Measurements from ENCODE around the gene IARS1. TPM values are rescaled to one million over a fixed set of nuclear protein-coding genes. Genes with fewer than 3 reads are reported as not detected.

Gene IARS1
- total RNA-seq, 1 donor from 2014 or later = 169 TPM

GRCh38 chr9:92308893-92309292, 15.4 kb upstream of the IARS1 start:
- DNase-seq (ENCODE audit: low read depth, low spot score) = no peak
- no peak overlapping the region for H3K27ac Mint-ChIP-seq (ENCODE audit: unreplicated experiment)
- H3K27me3 Mint-ChIP-seq (ENCODE audit: low read depth) = no peaks in the 10 kb centered on the region
- TF ChIP-seq CTCF (conservative IDR thresholded peaks at IDR 0.05) = no peak
- no peaks in the 10 kb centered on the region for H3K9me3 Mint-ChIP-seq
- peaks cover 14% of the 10 kb centered on the region for H3K36me3 Mint-ChIP-seq (ENCODE audit: low read depth)
- no peak overlapping the region for H3K4me3 Mint-ChIP-seq
- H3K4me1 Mint-ChIP-seq = no peaks in the 10 kb centered on the region

GRCh38 chr9:92300936-92301335, 7.4 kb upstream of the IARS1 start:
- H3K27me3 Mint-ChIP-seq (ENCODE audit: low read depth) = no peaks in the 10 kb centered on the region

GRCh38 chr9:92299116-92299515, 5.6 kb upstream of the IARS1 start:
- Mint-ChIP-seq H3K27ac (ENCODE audit: unreplicated experiment) (no peak overlapping the region), H3K9me3 (no peaks in the 10 kb centered on the region), H3K4me1 (peaks cover 7% of the 10 kb centered on the region), H3K27me3 (ENCODE audit: low read depth) (no peaks in the 10 kb centered on the region), H3K36me3 (ENCODE audit: low read depth) (peaks cover 9% of the 10 kb centered on the region), H3K4me3 (no peak overlapping the region)
- DNase-seq (ENCODE audit: low read depth, low spot score) = no peak
- no peak for TF ChIP-seq CTCF (conservative IDR thresholded peaks at IDR 0.05)

More at GRCh38 chr9:92300936-92301335, 7.4 kb upstream of the IARS1 start:
- no peak for TF ChIP-seq CTCF (conservative IDR thresholded peaks at IDR 0.05)
- H3K4me1 Mint-ChIP-seq = no peaks in the 10 kb centered on the region
- peaks cover 9% of the 10 kb centered on the region for H3K36me3 Mint-ChIP-seq (ENCODE audit: low read depth)
- no peaks in the 10 kb centered on the region for H3K9me3 Mint-ChIP-seq
- no peak for DNase-seq (ENCODE audit: low read depth, low spot score)
- no peak overlapping the region for H3K4me3 Mint-ChIP-seq
- H3K27ac Mint-ChIP-seq (ENCODE audit: unreplicated experiment) = no peak overlapping the region

- no peaks in the 10 kb centered on the region for H3K27me3 Mint-ChIP-seq (ENCODE audit: low read depth)
- no peak for DNase-seq (ENCODE audit: low read depth, low spot score)
- no peak overlapping the region for H3K4me3 Mint-ChIP-seq
- TF ChIP-seq CTCF (conservative IDR thresholded peaks at IDR 0.05) = no peak
- peaks cover 9% of the 10 kb centered on the region for H3K36me3 Mint-ChIP-seq (ENCODE audit: low read depth)
- no peak overlapping the region for H3K27ac Mint-ChIP-seq (ENCODE audit: unreplicated experiment)
- H3K9me3 Mint-ChIP-seq = no peaks in the 10 kb centered on the region
- peaks cover 14% of the 10 kb centered on the region for H3K4me1 Mint-ChIP-seq
These were observed 4.5 kb upstream of the IARS1 start for GRCh38 chr9:92298036-92298435.

GRCh38 chr9:92297611-92298010, 4.1 kb upstream of the IARS1 start:
- Mint-ChIP-seq H3K4me1 (peaks cover 19% of the 10 kb centered on the region), H3K36me3 (ENCODE audit: low read depth) (peaks cover 9% of the 10 kb centered on the region), H3K9me3 (no peaks in the 10 kb centered on the region), H3K27ac (ENCODE audit: unreplicated experiment) (no peak overlapping the region), H3K27me3 (ENCODE audit: low read depth) (no peaks in the 10 kb centered on the region), H3K4me3 (no peak overlapping the region)
- no peak for DNase-seq (ENCODE audit: low read depth, low spot score)
- no peak for TF ChIP-seq CTCF (conservative IDR thresholded peaks at IDR 0.05)

- peaks cover 28% of the 10 kb centered on the region for H3K4me1 Mint-ChIP-seq
- peak overlapping the region; percentile 42 for H3K4me3 Mint-ChIP-seq
- peak overlapping the region; percentile 16 for H3K27ac Mint-ChIP-seq (ENCODE audit: unreplicated experiment)
- no peak for DNase-seq (ENCODE audit: low read depth, low spot score)
- no peaks in the 10 kb centered on the region for H3K9me3 Mint-ChIP-seq
- H3K27me3 Mint-ChIP-seq (ENCODE audit: low read depth) = no peaks in the 10 kb centered on the region
- TF ChIP-seq CTCF (conservative IDR thresholded peaks at IDR 0.05) = no peak
- H3K36me3 Mint-ChIP-seq (ENCODE audit: low read depth) = peaks cover 12% of the 10 kb centered on the region
These were observed 2.3 kb upstream of the IARS1 start for GRCh38 chr9:92295827-92296258.

All from neural crest cell (in vitro differentiated cells).